Transverse colon (tissue), 4 donors: ENCODE measurements around the gene PEG3. TPM values are rescaled to one million over a fixed set of nuclear protein-coding genes. Genes with fewer than 3 reads are reported as not detected.

Experiments used
- DNase-seq: peaks from one replicate; pipeline ENCODE4 v3.0.0-alpha.2; 2019
- H3K27ac ChIP-seq, 4 donors: fragments of 200-600 bp; sonication (generic); 2 replicates each; pipeline ENCODE4 v1.5.1; 2016 to 2018; ENCODE audit warnings: inconsistent platforms in 4 of 4
- H3K27me3 ChIP-seq: fragments of 200-600 bp; sonication (generic); 2 replicates; pipeline ENCODE4 v1.5.1; 2017; ENCODE audit warnings: inconsistent platforms
- H3K36me3 ChIP-seq, 4 donors: fragments of 200-600 bp; sonication (generic); 2 replicates each; pipeline ENCODE4 v1.5.1; 2017 to 2019; ENCODE audit warnings: inconsistent platforms in 4 of 4
- H3K4me1 ChIP-seq, 4 donors: fragments of 200-600 bp; sonication (generic); 2 replicates each; pipeline ENCODE4 v1.5.1; 2017 to 2020; ENCODE audit warnings: inconsistent platforms in 4 of 4
- H3K4me3 ChIP-seq, 4 donors: fragments of 200-600 bp; sonication (generic); 1 replicate in 1 of 4; 2 replicates in 3 of 4; pipeline versions ENCODE4 v1.5.1 to v1.6.1; 2017 to 2019; ENCODE audit warnings: inconsistent platforms in 4 of 4
- H3K9me3 ChIP-seq, 2 donors: fragments of 200-600 bp; sonication (generic); 2 replicates each; pipeline ENCODE4 v1.5.1; 2017 to 2019; ENCODE audit warnings: inconsistent platforms in 2 of 2
- EP300 ChIP-seq: sonication (generic); formaldehyde crosslinking; IDR thresholded peaks from one replicate; pipeline ENCODE4 v1.6.1; 2017; ENCODE audit warnings: antibody characterized with exemption, low read depth
- POLR2A ChIP-seq: fragments of 450-650 bp; IDR thresholded peaks from one replicate; pipeline ENCODE4 v1.6.1; 2016; ENCODE audit warnings: antibody characterized with exemption, mild to moderate bottlenecking, moderate library complexity
- POLR2AphosphoS5 ChIP-seq, 3 donors: sonication (generic); formaldehyde crosslinking; IDR thresholded peaks; one replicate each; pipeline ENCODE4 v1.6.1; 2016; ENCODE audit warnings: antibody characterized with exemption in 3 of 3
- WGBS, 2 donors: methylation state at CpG; one replicate each; pipeline ENCODE4 v1.1.5; 2018; ENCODE audit warnings: low coverage in 1 of 2; 5-methylcytosine and 5-hydroxymethylcytosine counted together
- in situ Hi-C, 4 donors: fragments of 200-750 bp; cut with MboI; loops; one replicate each; pipeline versions ENCODE4 v1.15.0 to v1.15.1; 2017; ENCODE audit warnings: low sequenced_read_pairs in 3 of 4, low pct_ligation_motif_present in 1 of 4, low pct_unique_long_range_greater_than_20kb in 1 of 4
- intact Hi-C: fragments of 100-400 bp; cut with DNase I; formaldehyde crosslinking; loops from one replicate; pipeline ENCODE4 v1.15.1; 2023; ENCODE audit warnings: low total_unique reads
- total RNA-seq, 4 donors: library from RNA; depleted of rRNA; stranded (reverse); fragments of >200 nt; gene quantifications; one replicate each; pipeline ENCODE4 v1.1.0, GENCODE V29; 2016
- TF ChIP-seq, protein P1 (sequence below), 5 experiments: fragments of 200-600 bp in 3 of 5; fragments of 450-650 bp in 2 of 5; sonication (generic) in 3 of 5; IDR thresholded peaks; 1 replicate in 2 of 5; 2 replicates in 3 of 5; pipeline ENCODE4 v1.5.1; 2016 to 2017; ENCODE audit warnings: antibody characterized with exemption in 5 of 5, inconsistent platforms in 3 of 5, mild to moderate bottlenecking in 2 of 5, moderate library complexity in 1 of 5

The PEG3 gene
- total RNA-seq, 4 donors from 2014 or later = 0.80 to 6.7 (median 3.4) TPM

DNA sequence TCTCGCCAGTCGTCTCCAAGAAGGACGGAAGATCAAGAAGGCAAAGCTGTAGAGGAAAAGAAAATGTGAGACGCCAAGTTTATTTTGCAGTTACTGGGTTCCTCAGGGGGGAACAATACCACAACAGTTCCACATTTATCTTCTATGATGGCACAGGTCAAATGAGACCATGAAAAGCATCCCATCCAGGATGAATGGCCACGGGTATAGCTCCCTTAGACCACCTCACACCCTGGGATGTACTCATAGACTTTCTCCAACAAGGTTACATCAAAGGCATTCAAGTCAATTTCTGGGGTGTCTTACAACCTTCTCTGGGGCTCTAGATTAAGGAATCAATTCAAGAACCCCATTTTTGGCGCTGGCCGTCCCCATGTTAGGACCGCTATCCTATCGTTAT lies 4.5 kb downstream of the PEG3 start:
- intact Hi-C loops (no loop called here), in situ Hi-C loops (no loop called here)
- TF ChIP-seq EP300 (no peak), POLR2A (no peak), POLR2AphosphoS5 (IDR thresholded peaks at IDR 0.05) (no peak)
- TF ChIP-seq, protein P1, sequence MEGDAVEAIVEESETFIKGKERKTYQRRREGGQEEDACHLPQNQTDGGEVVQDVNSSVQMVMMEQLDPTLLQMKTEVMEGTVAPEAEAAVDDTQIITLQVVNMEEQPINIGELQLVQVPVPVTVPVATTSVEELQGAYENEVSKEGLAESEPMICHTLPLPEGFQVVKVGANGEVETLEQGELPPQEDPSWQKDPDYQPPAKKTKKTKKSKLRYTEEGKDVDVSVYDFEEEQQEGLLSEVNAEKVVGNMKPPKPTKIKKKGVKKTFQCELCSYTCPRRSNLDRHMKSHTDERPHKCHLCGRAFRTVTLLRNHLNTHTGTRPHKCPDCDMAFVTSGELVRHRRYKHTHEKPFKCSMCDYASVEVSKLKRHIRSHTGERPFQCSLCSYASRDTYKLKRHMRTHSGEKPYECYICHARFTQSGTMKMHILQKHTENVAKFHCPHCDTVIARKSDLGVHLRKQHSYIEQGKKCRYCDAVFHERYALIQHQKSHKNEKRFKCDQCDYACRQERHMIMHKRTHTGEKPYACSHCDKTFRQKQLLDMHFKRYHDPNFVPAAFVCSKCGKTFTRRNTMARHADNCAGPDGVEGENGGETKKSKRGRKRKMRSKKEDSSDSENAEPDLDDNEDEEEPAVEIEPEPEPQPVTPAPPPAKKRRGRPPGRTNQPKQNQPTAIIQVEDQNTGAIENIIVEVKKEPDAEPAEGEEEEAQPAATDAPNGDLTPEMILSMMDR (IDR thresholded peaks at IDR 0.05) = no peak
- no peak for DNase-seq
- Histone ChIP-seq H3K27me3 (no peaks in the 10 kb centered on the region), H3K36me3 (no peaks in the 10 kb centered on the region), H3K4me3 (no peak overlapping the region), H3K9me3 (peaks cover 0 to 14% of the 10 kb centered on the region in 2 donors), H3K27ac (no peak overlapping the region), H3K4me1 (no peaks in the 10 kb centered on the region)
- WGBS, 2 donors = 84 to 92% methylated on average over 5 to 9 of the region's 9 CpGs

DNA sequence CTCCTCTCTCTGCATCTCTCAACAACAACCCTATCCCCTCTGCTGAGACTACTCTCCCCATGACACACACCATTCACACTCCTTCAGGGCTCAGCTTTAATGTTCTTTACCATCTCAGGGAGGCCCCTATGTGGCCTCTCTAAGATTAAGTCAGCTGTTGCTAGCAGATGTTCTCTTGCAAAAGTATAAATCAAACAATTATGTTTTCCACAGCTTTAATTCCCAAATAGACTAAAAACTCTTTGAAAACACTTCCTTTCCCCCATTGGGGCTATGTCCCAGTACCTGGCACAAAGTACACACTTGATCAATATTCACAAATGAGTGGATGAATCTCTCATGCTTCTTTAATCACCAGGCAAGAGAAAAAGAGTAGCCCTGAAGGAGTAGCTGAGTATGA lies 5.1 kb downstream of the PEG3 start:
- in situ Hi-C loops = no loop called here
- no peak for TF ChIP-seq EP300
- TF ChIP-seq, protein P1 (IDR thresholded peaks at IDR 0.05) = no peak
- TF ChIP-seq POLR2A = no peak
- no peak for TF ChIP-seq POLR2AphosphoS5 (IDR thresholded peaks at IDR 0.05)
- Histone ChIP-seq H3K27me3 (no peaks in the 10 kb centered on the region), H3K27ac (no peak overlapping the region), H3K4me3 (no peak overlapping the region), H3K9me3 (peaks cover 0 to 14% of the 10 kb centered on the region in 2 donors), H3K4me1 (no peaks in the 10 kb centered on the region), H3K36me3 (no peaks in the 10 kb centered on the region)
- no peak for DNase-seq
- intact Hi-C loops = no loop called here

DNA sequence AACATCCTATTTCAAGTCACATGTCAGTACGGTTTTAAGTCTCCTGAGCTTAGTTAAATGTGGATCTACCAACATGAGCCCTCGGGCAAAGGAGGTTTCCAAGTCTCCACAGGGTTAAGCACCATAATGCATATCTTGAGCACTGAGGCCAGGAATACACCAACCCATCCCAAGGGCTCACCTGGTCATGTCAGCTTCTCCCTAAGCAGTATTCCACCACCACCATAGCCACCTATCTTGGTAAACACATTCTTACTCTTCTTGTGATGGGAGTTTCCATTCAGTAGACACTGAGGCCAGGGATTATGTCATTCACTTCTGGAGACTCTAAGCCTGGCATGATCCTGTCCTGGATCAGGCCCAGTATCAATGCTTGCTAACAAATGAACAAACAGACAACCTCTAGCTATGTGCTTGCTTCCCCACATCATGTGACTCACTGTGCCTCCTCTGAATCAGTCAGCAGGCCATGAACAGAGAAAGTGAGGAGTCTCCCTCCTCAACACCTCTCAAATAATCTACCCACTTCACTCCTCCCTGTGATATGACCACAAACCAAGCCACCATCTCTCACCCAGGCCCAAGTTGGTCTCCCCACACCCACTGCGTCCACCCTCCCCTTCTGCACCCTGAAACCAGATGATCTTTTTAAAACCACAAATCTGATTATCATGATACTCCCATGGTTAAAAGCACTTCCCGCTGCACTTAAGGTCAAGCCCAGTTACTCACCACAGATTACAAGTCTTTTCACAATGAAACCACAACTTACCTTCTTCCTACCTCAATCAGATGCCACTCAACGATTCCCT lies 5.8 kb downstream of the PEG3 start:
- H3K4me1 ChIP-seq = no peaks in the 10 kb centered on the region
- DNase-seq = no peak
- peaks cover 0 to 14% of the 10 kb centered on the region in 2 donors for H3K9me3 ChIP-seq
- no peak overlapping the region for H3K27ac ChIP-seq
- 75 to 79% methylated on average over 3 to 5 of the region's 5 CpGs for WGBS, 2 donors
- H3K4me3 ChIP-seq = no peak overlapping the region
- in situ Hi-C loops (no loop called here), intact Hi-C loops (no loop called here)
- TF ChIP-seq EP300 (no peak), POLR2AphosphoS5 (IDR thresholded peaks at IDR 0.05) (no peak), POLR2A (no peak)
- no peaks in the 10 kb centered on the region for H3K36me3 ChIP-seq
- no peaks in the 10 kb centered on the region for H3K27me3 ChIP-seq

DNA sequence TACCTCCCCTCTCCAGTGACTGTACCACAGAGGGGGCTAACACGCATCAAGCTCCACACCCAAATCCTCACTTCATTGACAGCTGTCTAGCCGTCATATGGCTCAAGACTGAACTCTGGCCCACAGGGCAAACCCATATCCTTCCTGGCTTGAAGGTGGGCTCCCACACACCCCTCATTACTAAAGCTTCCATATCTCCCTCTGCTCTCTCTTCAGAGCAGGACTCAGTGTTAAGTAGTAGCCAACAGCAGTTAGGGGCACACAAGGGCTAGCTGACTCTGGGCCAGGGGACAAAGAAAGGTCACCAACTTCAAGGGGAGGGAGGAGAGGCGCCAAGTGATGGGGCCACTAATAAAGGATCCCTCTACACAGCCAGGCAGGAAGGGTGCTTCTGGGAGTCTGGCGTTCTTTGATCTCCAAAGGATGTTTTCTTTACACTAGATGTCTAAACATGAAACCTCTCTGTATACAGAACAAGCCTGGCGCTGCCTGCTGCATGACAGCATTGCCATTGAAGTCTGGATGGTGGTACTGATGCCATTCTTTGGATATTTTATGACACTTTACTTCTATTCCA lies 8.1 kb downstream of the PEG3 start:
- 69 to 86% methylated on average over 2 to 5 of the region's 5 CpGs for WGBS, 2 donors
- no peak overlapping the region for H3K27ac ChIP-seq
- H3K36me3 ChIP-seq = no peaks in the 10 kb centered on the region
- H3K4me1 ChIP-seq = no peaks in the 10 kb centered on the region
- no peak for TF ChIP-seq POLR2AphosphoS5 (IDR thresholded peaks at IDR 0.05)
- no peak for TF ChIP-seq EP300
- TF ChIP-seq POLR2A = no peak
- TF ChIP-seq, protein P1 (IDR thresholded peaks at IDR 0.05) = no peak
- in situ Hi-C loops (no loop called here), intact Hi-C loops (no loop called here)
- H3K27me3 ChIP-seq = no peaks in the 10 kb centered on the region
- no peak for DNase-seq
- H3K4me3 ChIP-seq = no peak overlapping the region
- H3K9me3 ChIP-seq = peaks cover 0 to 6% of the 10 kb centered on the region in 2 donors
